Hematopoietic multipotent progenitor cell (in vitro differentiated cells): ENCODE measurements around the gene PRIMA1. TPM values are rescaled to one million over a fixed set of nuclear protein-coding genes. Genes with fewer than 3 reads are reported as not detected.
A peak's percentile ranks its signal among the peaks of the same experiment; 100 is the strongest.

ENCODE experiments used
- DNase-seq, 3 donors: peaks; one replicate each; pipeline ENCODE4 v3.0.0-alpha.2; 2011 to 2015; ENCODE audit warnings: low read depth in 2 of 3, low spot score in 2 of 3
- total RNA-seq: library from RNA; depleted of rRNA; stranded (reverse); fragments of >200 nt; gene quantifications from one replicate; pipeline ENCODE4 v1.2.3, GENCODE V29; 2012

The PRIMA1 gene
- total RNA-seq, 1 donor = not detected

GRCh38 chr14:93797536-93797935, 9.3 kb upstream of the PRIMA1 start:
- no peak for DNase-seq

GRCh38 chr14:93797071-93797470, 8.8 kb upstream of the PRIMA1 start:
- no peak for DNase-seq

GRCh38 chr14:93794756-93795155, 6.5 kb upstream of the PRIMA1 start:
- no peak for DNase-seq

GRCh38 chr14:93793555-93794324, 5.5 kb upstream of the PRIMA1 start:
- DNase-seq = no peak

GRCh38 chr14:93792391-93792790, 4.1 kb upstream of the PRIMA1 start:
- no peak for DNase-seq

GRCh38 chr14:93790966-93791365, 2.7 kb upstream of the PRIMA1 start:
- DNase-seq = no peak

GRCh38 chr14:93789228-93790130, 1.2 kb upstream of the PRIMA1 start:
- DNase-seq = no peak

GRCh38 chr14:93788543-93789227, 400 bp upstream of the PRIMA1 start:
- peak in 2 of 3 donors; percentile 6 for DNase-seq

GRCh38 chr14:93787465-93788292, 606 bp downstream of the PRIMA1 start:
- no peak for DNase-seq

- DNase-seq = no peak
Measured at GRCh38 chr14:93785423-93785822, 2.9 kb downstream of the PRIMA1 start.

- no peak for DNase-seq
Measured at GRCh38 chr14:93784878-93785277, 3.4 kb downstream of the PRIMA1 start.

- no peak for DNase-seq
Measured at GRCh38 chr14:93780813-93781400, 7.4 kb downstream of the PRIMA1 start.

GRCh38 chr14:93778856-93779629, 9.2 kb downstream of the PRIMA1 start:
- DNase-seq = no peak

GRCh38 chr14:93778453-93778852, 9.8 kb downstream of the PRIMA1 start:
- no peak for DNase-seq

GRCh38 chr14:93775744-93776143, 12.5 kb downstream of the PRIMA1 start:
- DNase-seq = no peak

- DNase-seq = no peak
Measured at GRCh38 chr14:93775158-93775557, 13.1 kb downstream of the PRIMA1 start.

- no peak for DNase-seq
Measured at GRCh38 chr14:93772263-93772662, 16.0 kb downstream of the PRIMA1 start.

- no peak for DNase-seq
Measured at GRCh38 chr14:93765970-93766369, 22.3 kb downstream of the PRIMA1 start.

- no peak for DNase-seq
Measured at GRCh38 chr14:93765155-93765554, 23.1 kb downstream of the PRIMA1 start.
